Large intestine (tissue), 3 donors: ENCODE measurements around the gene ANKRD13B. TPM values are rescaled to one million over a fixed set of nuclear protein-coding genes. Genes with fewer than 3 reads are reported as not detected.

Experiments used
- DNase-seq, 2 donors: peaks; one replicate each; pipeline versions ENCODE4 v3.0.0 to v3.0.0-alpha.2; 2013
- H3K27ac ChIP-seq: one replicate; pipeline ENCODE4 v1.5.1; 2013; ENCODE audit warnings: low read length
- H3K27me3 ChIP-seq: 2 replicates; pipeline ENCODE4 v1.6.1; 2013; ENCODE audit warnings: low read length; ENCODE audit not compliant: control insufficient read depth, insufficient read depth
- H3K36me3 ChIP-seq: 2 replicates; pipeline ENCODE4 v1.6.1; 2013; ENCODE audit warnings: low read length; ENCODE audit not compliant: control insufficient read depth, insufficient read depth
- H3K4me1 ChIP-seq: one replicate; pipeline ENCODE4 v1.6.1; 2013; ENCODE audit warnings: low read length; ENCODE audit not compliant: control insufficient read depth, insufficient read depth
- H3K4me3 ChIP-seq: one replicate; pipeline ENCODE4 v1.5.1; 2013; ENCODE audit warnings: low read length
- H3K9me3 ChIP-seq: one replicate; pipeline ENCODE4 v1.6.1; 2013; ENCODE audit warnings: mild to moderate bottlenecking, low read depth, low read length, moderate library complexity; ENCODE audit not compliant: control insufficient read depth
- WGBS: methylation state at CpG from one replicate; pipeline ENCODE4 v1.1.5; 2013; ENCODE audit warnings: low lambda C conversion rate; ENCODE audit not compliant: insufficient coverage; 5-methylcytosine and 5-hydroxymethylcytosine counted together
- polyA plus RNA-seq: library from polyadenylated mRNA; unstranded; fragments of 120-200 nt; gene quantifications from one replicate; pipeline ENCODE4 v1.2.1, GENCODE V29; 2013

The ANKRD13B gene
- polyA plus RNA-seq, 1 donor = 8.2 TPM

DNA sequence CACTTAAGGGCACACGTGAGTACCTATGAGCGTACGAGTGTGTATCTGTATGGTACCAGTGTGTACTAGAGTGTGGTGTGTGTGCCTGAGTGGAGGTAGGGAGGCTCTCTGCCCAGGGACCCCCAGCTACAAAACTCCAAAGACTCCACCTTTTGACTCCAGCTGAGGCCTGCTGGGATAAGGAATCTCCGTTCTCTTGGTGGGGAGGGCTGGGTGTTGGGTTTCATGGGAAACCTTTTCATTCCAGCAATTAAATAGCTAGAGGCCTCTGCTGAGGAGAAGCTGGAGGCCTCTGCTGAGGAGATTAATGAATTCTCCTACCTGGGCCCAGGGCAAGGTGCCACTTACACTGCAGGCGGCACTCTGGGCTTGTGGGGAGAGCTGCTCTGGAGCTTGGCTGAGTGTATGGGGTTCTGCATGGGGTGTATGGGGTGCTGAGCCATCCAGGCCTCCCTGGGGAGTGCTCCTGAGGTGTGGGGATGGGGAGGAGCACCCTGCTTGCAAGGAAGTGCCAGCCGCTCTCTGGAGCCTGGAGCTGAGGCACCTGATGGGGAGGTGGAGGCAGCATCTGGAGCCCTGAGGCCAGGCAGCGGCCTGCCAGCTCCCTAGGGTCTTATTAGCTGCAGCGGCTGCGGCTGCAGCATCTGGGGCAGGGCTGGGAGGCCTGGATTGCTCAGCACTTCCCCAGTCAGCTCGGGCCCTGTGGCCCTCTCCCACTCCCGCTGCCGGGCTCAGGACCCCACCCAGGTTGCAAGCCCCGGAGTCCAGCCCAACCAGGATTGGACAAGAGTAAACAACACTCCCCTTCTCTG, 4.6 kb downstream of the ANKRD13B start:
- no peak for DNase-seq
- no peaks in the 10 kb centered on the region for H3K9me3 ChIP-seq
- H3K27me3 ChIP-seq = no peaks in the 10 kb centered on the region
- no peak overlapping the region for H3K27ac ChIP-seq
- no peaks in the 10 kb centered on the region for H3K36me3 ChIP-seq
- no CpG with 5 or more reads among the region's 13 CpGs for WGBS
- peaks cover 12% of the 10 kb centered on the region for H3K4me1 ChIP-seq
- H3K4me3 ChIP-seq = no peak overlapping the region

- Histone ChIP-seq H3K27me3 (no peaks in the 10 kb centered on the region), H3K36me3 (no peaks in the 10 kb centered on the region), H3K4me1 (no peaks in the 10 kb centered on the region), H3K27ac (no peak overlapping the region), H3K4me3 (no peak overlapping the region), H3K9me3 (no peaks in the 10 kb centered on the region)
- WGBS = 100% methylated on average over 1 of the region's 6 CpGs
- no peak for DNase-seq
These were observed 10.3 kb downstream of the ANKRD13B start for GRCh38 chr17:29603109-29603674.

GRCh38 chr17:29607557-29608195, 14.7 kb downstream of the ANKRD13B start:
- Histone ChIP-seq H3K4me1 (peaks cover 1% of the 10 kb centered on the region), H3K27ac (no peak overlapping the region), H3K9me3 (peaks cover 2% of the 10 kb centered on the region), H3K27me3 (peaks cover 16% of the 10 kb centered on the region), H3K36me3 (no peaks in the 10 kb centered on the region), H3K4me3 (no peak overlapping the region)
- no peak for DNase-seq
- WGBS = no CpG with 5 or more reads among the region's 29 CpGs

- Histone ChIP-seq H3K9me3 (peaks cover 6% of the 10 kb centered on the region), H3K36me3 (no peaks in the 10 kb centered on the region), H3K4me1 (peaks cover 10% of the 10 kb centered on the region), H3K4me3 (no peak overlapping the region), H3K27me3 (peaks cover 26% of the 10 kb centered on the region), H3K27ac (no peak overlapping the region)
- WGBS = no CpG with 5 or more reads among the region's 15 CpGs
- DNase-seq = no peak
These were observed 16.1 kb downstream of the ANKRD13B start for GRCh38 chr17:29608986-29609385.

- no CpG with 5 or more reads among the region's 3 CpGs for WGBS
- Histone ChIP-seq H3K36me3 (no peaks in the 10 kb centered on the region), H3K4me3 (no peak overlapping the region), H3K27me3 (peaks cover 40% of the 10 kb centered on the region), H3K27ac (no peak overlapping the region), H3K4me1 (peaks cover 21% of the 10 kb centered on the region), H3K9me3 (peaks cover 6% of the 10 kb centered on the region)
- DNase-seq = no peak
These were observed 17.5 kb downstream of the ANKRD13B start for GRCh38 chr17:29610395-29610794.

DNA sequence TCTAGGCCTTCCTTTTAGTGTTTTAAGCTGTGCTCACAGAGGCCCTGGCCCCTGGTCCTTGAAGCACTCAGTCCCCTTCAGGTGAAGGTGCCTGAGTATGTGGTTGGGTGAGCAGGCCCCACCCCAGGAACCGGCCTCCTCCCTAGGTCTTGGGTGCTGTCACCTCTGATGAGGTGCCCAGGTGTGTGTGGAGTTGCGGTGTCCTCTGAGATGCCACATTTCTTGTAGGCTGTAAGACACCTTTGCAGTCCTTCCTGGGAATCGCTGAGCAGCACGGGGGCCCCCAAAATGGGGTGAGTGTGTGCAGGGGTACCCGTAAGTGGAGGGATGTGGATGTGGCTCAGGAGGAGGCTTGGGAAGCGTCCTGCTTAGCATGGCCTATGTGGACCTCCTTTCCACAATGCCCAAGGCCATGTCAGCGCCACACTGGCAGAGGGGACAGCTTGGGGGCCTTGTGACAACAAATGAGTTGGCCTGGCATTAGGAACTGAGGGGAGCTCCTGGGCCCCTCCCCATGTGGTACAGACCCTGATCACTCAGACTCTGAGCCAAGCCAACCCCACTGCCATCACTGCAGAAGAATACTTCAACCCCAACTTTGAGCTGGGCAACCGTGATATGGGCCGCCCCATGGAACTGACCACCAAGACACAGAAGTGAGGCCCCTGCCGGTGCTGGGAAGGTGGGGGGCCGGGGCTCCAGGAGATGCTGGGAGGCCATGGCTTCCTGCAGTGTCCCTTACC, 18.6 kb downstream of the ANKRD13B start:
- no peak overlapping the region for H3K27ac ChIP-seq
- H3K36me3 ChIP-seq = no peaks in the 10 kb centered on the region
- no CpG with 5 or more reads among the region's 11 CpGs for WGBS
- H3K9me3 ChIP-seq = peaks cover 10% of the 10 kb centered on the region
- H3K4me3 ChIP-seq = no peak overlapping the region
- DNase-seq = no peak
- peaks cover 50% of the 10 kb centered on the region for H3K27me3 ChIP-seq
- peaks cover 31% of the 10 kb centered on the region for H3K4me1 ChIP-seq

DNA sequence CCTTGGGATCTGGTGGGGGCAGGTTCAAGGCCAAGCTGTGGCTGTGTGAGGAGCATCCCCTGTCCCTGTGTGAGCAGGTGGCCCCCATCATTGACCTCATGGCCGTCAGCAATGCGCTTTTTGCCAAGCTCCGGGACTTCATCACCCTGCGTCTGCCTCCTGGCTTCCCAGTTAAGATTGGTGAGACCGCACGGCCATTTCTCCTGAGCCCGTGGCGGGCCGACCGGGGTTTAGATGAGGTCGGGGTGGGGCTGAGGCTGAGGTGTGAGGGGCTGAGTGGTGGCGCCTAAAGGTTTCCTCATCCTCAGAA, 19.1 kb downstream of the ANKRD13B start:
- Histone ChIP-seq H3K4me1 (peaks cover 36% of the 10 kb centered on the region), H3K27ac (no peak overlapping the region), H3K4me3 (no peak overlapping the region), H3K27me3 (peaks cover 56% of the 10 kb centered on the region), H3K36me3 (no peaks in the 10 kb centered on the region), H3K9me3 (peaks cover 10% of the 10 kb centered on the region)
- no CpG with 5 or more reads among the region's 12 CpGs for WGBS
- no peak for DNase-seq

DNA sequence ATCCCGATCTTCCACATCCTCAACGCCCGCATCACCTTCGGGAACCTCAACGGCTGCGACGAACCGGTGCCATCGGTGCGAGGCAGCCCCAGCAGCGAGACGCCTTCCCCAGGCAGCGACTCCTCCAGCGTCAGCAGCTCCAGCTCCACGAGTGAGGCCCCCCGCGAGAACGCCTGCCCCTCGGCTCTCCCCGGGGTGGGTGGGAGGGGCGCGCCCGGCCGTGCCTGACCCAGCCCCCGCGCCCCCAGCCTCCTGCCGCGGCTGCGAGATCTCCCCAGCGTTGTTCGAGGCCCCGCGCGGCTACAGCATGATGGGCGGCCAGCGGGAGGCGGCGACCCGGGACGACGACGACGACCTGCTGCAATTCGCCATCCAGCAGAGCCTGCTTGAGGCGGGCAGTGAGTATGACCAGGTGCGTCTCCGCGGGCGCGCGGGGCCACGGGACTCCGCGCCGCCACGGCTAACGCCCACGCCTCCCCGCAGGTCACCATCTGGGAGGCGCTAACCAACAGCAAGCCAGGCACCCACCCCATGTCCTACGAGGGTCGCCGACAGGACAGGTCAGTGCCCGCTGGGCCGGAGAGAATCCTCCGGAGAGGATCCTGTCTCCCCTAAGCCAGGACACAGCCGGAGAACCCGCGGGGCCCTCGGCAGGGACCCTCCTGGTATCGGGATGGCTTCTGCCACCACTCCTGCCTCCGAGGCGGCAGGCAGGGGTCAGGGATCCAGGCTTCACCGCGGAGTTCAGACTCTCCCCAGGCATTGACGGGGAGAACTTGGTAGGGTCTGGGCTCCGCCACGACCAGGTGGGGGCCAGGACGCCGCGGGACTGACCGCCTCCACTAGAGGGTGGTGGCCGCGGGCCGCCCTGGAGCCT, 19.7 kb downstream of the ANKRD13B start:
- no peaks in the 10 kb centered on the region for H3K36me3 ChIP-seq
- peak overlapping the region; percentile 7 for H3K4me3 ChIP-seq
- peaks cover 42% of the 10 kb centered on the region for H3K4me1 ChIP-seq
- WGBS = no CpG with 5 or more reads among the region's 85 CpGs
- H3K27me3 ChIP-seq = peaks cover 62% of the 10 kb centered on the region
- no peak overlapping the region for H3K27ac ChIP-seq
- no peak for DNase-seq
- peaks cover 16% of the 10 kb centered on the region for H3K9me3 ChIP-seq

GRCh38 chr17:29613352-29613837, 20.5 kb downstream of the ANKRD13B start:
- peaks cover 47% of the 10 kb centered on the region for H3K4me1 ChIP-seq
- H3K9me3 ChIP-seq = peaks cover 18% of the 10 kb centered on the region
- no CpG with 5 or more reads among the region's 50 CpGs for WGBS
- no peaks in the 10 kb centered on the region for H3K36me3 ChIP-seq
- no peak overlapping the region for H3K27ac ChIP-seq
- H3K4me3 ChIP-seq = peak overlapping the region; percentile 25
- peak; percentile 88 to 89 for DNase-seq
- H3K27me3 ChIP-seq = peaks cover 69% of the 10 kb centered on the region
